ENCODE data around the gene CTU2.

CTU2 gene

GRCh38 chr16:88726981-88727380 lies 20.7 kb downstream of the CTU2 start:
- no peak for FAIRE-seq
- TF ChIP-seq TAF1 (IDR thresholded peaks at IDR 0.05; ENCODE audit: borderline replicate concordance, low read depth, low read length) = no peak
- TF ChIP-seq POLR2AphosphoS5 (IDR thresholded peaks at IDR 0.05; ENCODE audit: low read depth, low read length) = no peak
- no peak for TF ChIP-seq POLR2A (IDR thresholded peaks at IDR 0.05; ENCODE audit: low read depth, low read length)
- DNase-seq (ENCODE audit: insufficient read length) = no peak

DNA sequence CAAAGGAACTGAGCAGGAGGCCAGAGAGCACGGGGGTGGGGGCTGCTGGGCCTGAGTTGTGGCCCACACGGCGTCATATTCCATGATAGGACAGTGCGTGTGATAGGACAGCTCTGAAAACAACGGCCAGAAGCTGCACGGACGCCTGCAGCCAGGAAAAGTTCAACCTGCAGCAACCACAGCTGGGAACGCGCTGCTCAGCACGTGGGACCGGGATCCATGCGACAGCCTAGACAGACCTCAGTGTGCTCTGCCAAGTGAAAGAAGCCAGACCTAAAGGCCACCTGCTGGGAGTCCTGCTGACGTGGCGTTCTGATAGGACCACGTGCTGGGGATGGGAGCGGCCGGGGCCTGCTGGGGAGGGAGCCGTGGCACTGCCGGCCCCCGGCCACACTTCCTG lies 21.6 kb downstream of the CTU2 start:
- TF ChIP-seq POLR2AphosphoS5 (IDR thresholded peaks at IDR 0.05; ENCODE audit: low read depth, low read length) = no peak
- no peak for TF ChIP-seq POLR2A (IDR thresholded peaks at IDR 0.05; ENCODE audit: low read depth, low read length)
- DNase-seq (ENCODE audit: insufficient read length) = no peak
- no peak for FAIRE-seq

DNA sequence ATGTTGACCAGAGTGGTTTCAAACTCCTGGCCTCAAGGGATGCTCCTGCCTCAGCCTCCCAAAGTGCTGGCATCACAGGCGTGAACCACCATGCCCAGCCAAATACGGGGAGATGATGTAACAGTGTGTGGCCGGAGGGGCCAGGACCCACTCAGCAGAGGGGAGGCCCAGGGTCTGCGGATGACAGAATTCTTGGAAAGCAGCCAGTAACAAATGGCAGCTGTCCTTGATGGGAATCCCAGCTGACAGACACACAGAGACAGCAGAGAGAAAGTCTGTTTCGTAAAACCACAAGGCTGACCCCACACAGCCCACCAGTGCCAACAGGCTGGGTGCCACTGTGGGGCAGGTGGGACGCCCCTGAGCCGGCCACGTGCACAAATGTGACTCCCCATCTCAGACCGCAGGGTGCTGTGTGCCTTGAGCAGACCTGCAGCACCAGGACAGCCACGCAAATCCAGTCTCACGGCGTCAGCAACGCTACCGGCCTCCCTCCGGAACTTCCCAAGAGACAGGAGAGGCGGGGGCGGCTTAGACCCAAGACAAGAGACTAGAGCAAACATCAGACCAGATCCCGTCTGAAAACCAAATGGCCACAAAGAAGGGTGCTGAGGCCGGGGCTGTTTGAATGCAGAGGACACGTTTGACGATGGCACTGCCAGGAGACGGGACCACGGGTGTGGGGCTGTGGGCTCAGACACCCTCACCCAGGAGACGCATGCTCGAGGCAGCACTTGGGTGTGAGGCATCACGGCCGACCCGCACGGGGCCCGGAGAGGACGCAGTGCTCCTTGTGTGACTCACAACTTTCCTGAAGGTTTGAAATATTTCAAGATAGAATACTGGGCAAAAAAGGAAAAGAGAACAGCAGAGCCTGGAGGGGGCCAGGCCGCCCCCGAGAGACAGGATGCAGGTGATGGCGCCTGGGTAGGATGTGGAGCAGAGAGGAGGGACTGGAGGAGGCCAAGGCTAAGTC lies 24.6 kb downstream of the CTU2 start:
- FAIRE-seq (no peak), DNase-seq (ENCODE audit: insufficient read length) (no peak)

GRCh38 chr16:88731699-88732098 lies 25.4 kb downstream of the CTU2 start:
- TF ChIP-seq TAF1 (IDR thresholded peaks at IDR 0.05; ENCODE audit: borderline replicate concordance, low read depth, low read length) = no peak
- no peak for TF ChIP-seq POLR2AphosphoS5 (IDR thresholded peaks at IDR 0.05; ENCODE audit: low read depth, low read length)
- no peak for TF ChIP-seq POLR2A (IDR thresholded peaks at IDR 0.05; ENCODE audit: low read depth, low read length)
- FAIRE-seq (no peak), DNase-seq (ENCODE audit: insufficient read length) (no peak)

More for the DNA sequence above, 24.6 kb downstream of the CTU2 start:
- TF ChIP-seq TAF1 (IDR thresholded peaks at IDR 0.05; ENCODE audit: borderline replicate concordance, low read depth, low read length) = no peak
- no peak for TF ChIP-seq POLR2AphosphoS5 (IDR thresholded peaks at IDR 0.05; ENCODE audit: low read depth, low read length)
- no peak for TF ChIP-seq POLR2A (IDR thresholded peaks at IDR 0.05; ENCODE audit: low read depth, low read length)

DNA sequence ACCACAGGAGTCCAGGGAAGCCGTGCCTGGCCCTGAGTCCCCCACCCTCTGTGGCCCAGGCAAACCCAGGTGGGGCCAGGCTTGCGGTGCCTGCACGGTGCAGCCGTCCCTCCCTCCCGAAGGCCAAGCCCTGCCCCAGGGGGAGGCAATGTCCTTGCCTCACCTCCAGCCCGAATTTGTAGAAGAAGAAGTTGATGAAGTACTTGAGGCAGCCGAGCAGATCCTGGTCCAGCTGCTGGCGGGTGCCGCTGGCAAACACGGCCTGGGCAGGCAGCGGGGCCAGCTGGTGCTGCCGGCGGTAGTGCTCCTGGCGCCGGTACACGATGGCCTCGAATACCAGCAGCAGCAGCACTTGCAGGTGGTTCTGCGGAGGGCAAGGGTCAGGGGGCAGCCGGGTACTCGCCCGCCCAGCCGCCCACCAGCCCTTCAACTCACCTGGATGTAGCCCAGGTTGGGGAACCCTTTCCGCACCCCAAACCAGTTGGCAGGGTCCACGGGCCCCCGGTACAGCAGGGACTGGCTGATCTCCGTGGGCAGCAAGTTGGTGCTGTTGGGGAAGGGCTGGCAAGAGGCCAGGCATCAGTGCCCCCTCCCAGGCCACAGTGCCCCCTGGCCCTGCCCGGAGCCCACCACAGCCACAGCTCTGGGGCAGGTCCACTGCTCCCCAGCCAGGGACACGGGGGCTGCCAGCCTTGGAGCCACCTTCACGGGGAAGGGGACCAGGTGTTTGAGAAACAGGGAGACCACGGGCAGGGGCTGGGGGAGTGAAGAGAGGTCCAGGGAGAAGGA lies 26.1 kb downstream of the CTU2 start:
- TF ChIP-seq POLR2A (IDR thresholded peaks at IDR 0.05; ENCODE audit: low read depth, low read length) (no peak), POLR2AphosphoS5 (IDR thresholded peaks at IDR 0.05; ENCODE audit: low read depth, low read length) (no peak), TAF1 (IDR thresholded peaks at IDR 0.05; ENCODE audit: borderline replicate concordance, low read depth, low read length) (no peak)
- DNase-seq (ENCODE audit: insufficient read length) (no peak), FAIRE-seq (no peak)

DNA sequence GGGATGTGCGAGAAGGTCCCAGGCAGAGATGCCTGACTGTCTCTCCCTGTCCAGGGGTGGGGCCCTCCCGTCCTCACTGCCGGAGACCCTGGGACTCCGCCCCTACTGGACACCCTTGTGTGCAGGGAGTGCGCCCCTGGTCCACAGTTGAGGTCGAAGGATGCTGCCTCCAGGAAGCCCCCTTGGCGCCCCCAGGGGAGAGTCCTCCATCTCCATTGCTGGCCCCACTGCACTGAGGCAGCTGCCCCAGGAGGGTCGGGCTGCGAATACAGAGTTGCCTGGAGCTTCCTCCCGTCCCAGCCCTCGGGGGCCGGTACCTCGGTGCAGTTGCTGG lies 26.6 kb downstream of the CTU2 start:
- TF ChIP-seq POLR2A (IDR thresholded peaks at IDR 0.05; ENCODE audit: low read depth, low read length) (no peak), POLR2AphosphoS5 (IDR thresholded peaks at IDR 0.05; ENCODE audit: low read depth, low read length) (no peak), TAF1 (IDR thresholded peaks at IDR 0.05; ENCODE audit: borderline replicate concordance, low read depth, low read length) (no peak)
- DNase-seq (ENCODE audit: insufficient read length) = no peak
- no peak for FAIRE-seq

DNA sequence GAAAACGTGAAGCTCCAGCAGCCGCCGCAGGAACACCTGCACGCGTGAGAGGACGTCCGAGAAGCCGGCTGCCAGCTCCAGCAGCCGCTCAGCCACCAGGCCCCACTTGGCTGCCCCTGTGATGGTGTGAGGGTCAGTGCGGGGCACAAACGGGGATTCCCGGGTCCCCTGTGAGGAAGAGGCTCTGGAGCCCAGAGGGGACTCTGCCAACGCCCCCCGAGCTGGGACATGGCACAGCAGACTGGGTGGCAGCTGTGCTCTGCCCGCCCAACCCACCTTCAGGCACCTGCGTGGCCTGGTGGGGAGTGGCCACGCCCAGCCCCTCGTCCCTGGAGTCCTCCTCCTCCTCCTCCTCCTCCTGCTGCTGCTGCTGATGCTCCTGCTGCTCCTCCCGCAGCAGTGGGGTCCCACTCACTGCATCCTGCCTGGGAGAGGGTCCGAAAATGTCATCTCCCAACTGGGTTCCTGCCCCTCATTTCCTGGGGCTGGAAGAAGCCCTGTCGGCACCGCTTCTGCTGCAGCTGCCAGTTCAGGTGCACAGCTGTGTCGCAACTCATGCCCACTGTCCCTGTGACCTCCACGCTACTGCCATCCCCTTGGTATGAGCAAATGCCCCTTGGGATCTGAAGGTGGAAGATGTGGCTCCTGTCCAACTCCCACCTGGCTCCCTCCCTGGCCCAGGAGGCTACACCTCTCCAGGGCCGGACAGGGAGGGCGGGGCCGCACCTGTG lies 27.5 kb downstream of the CTU2 start:
- no peak for TF ChIP-seq TAF1 (IDR thresholded peaks at IDR 0.05; ENCODE audit: borderline replicate concordance, low read depth, low read length)
- TF ChIP-seq POLR2A (IDR thresholded peaks at IDR 0.05; ENCODE audit: low read depth, low read length) = no peak
- no peak for TF ChIP-seq POLR2AphosphoS5 (IDR thresholded peaks at IDR 0.05; ENCODE audit: low read depth, low read length)
- DNase-seq (ENCODE audit: insufficient read length) (no peak), FAIRE-seq (no peak)

DNA sequence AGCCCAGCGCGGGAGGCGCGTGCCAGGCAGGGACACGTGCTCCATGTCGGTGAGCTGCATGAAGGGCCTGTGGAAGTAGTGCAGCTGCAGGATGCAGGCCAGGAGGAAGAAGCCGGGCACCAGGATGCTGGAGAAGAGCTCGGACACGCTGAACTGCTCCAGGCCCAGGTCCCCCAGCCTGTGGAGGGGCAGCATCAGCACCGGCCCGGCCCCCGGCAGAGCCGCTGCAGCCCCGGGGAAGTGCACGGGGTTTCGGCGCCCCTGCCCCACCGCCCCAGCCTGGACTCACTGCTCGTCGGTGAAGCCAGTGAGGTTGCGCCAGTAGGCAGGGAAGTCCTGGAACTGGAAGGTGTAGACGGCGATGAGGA lies 28.0 kb downstream of the CTU2 start:
- no peak for FAIRE-seq
- no peak for TF ChIP-seq TAF1 (IDR thresholded peaks at IDR 0.05; ENCODE audit: borderline replicate concordance, low read depth, low read length)
- TF ChIP-seq POLR2A (IDR thresholded peaks at IDR 0.05; ENCODE audit: low read depth, low read length) = no peak
- no peak for TF ChIP-seq POLR2AphosphoS5 (IDR thresholded peaks at IDR 0.05; ENCODE audit: low read depth, low read length)
- no peak for DNase-seq (ENCODE audit: insufficient read length)

- DNase-seq (ENCODE audit: insufficient read length) (no peak), FAIRE-seq (no peak)
- TF ChIP-seq TAF1 (IDR thresholded peaks at IDR 0.05; ENCODE audit: borderline replicate concordance, low read depth, low read length) = no peak
- TF ChIP-seq POLR2A (IDR thresholded peaks at IDR 0.05; ENCODE audit: low read depth, low read length) = no peak
- TF ChIP-seq POLR2AphosphoS5 (IDR thresholded peaks at IDR 0.05; ENCODE audit: low read depth, low read length) = no peak
These were observed 28.8 kb downstream of the CTU2 start for GRCh38 chr16:88735121-88735520.

DNA sequence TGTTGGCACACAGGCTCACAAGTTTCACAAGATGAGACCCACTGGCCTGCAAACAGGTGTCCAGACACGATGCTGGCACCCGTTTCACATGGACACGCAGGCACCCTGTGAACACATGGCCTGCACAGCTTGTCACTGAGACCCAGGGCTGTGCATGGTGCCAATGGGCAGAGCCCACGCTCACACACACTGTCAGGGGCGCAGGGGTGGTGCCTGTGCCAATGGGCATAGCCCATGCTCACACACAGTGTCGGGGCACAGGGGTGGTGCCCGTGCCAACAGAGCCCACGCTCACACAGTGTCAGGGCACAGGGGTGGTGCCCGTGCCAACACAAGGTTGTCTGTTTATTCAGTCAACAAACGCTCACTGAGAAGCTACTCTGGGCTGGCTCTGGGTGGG lies 29.3 kb downstream of the CTU2 start:
- DNase-seq (ENCODE audit: insufficient read length) = no peak
- TF ChIP-seq POLR2AphosphoS5 (IDR thresholded peaks at IDR 0.05; ENCODE audit: low read depth, low read length) = no peak
- no peak for TF ChIP-seq POLR2A (IDR thresholded peaks at IDR 0.05; ENCODE audit: low read depth, low read length)
- no peak for TF ChIP-seq TAF1 (IDR thresholded peaks at IDR 0.05; ENCODE audit: borderline replicate concordance, low read depth, low read length)
- FAIRE-seq = no peak

DNA sequence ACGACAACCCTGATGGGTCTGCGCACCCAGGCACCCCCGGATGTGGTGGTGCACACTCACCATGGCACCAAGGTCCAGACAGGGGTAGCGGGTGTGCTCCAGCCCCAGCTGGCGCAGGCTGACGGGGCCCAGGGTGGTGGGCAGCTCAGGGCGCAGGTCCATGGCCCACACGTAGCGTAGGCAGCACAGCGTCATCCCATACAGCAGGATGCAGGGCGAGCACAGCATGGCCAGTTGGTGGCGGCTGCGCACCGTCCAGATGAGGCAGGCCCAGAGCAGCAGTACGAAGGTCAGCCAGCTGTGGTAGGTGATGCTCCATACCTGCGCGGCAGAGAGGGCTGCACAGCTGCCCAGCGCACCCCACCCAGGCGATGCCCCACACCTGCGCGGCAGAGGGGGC lies 29.8 kb downstream of the CTU2 start:
- TF ChIP-seq POLR2A (IDR thresholded peaks at IDR 0.05; ENCODE audit: low read depth, low read length) (no peak), TAF1 (IDR thresholded peaks at IDR 0.05; ENCODE audit: borderline replicate concordance, low read depth, low read length) (no peak), POLR2AphosphoS5 (IDR thresholded peaks at IDR 0.05; ENCODE audit: low read depth, low read length) (no peak)
- DNase-seq (ENCODE audit: insufficient read length) (no peak), FAIRE-seq (no peak)
